ENCODE data around the gene CLHC1. TPM values are rescaled to one million over a fixed set of nuclear protein-coding genes. Genes with fewer than 3 reads are reported as not detected.
A peak's percentile ranks its signal among the peaks of the same experiment; 100 is the strongest.
"Not testable (repeated sequence)": the region's sequence is repeated elsewhere in the genome, so short reads cannot be mapped to it uniquely, and the experiment has no call there.

The CLHC1 gene
- total and polyA plus RNA-seq, 9 donors = 5.6 to 21.3 (median 14.0) TPM

DNA sequence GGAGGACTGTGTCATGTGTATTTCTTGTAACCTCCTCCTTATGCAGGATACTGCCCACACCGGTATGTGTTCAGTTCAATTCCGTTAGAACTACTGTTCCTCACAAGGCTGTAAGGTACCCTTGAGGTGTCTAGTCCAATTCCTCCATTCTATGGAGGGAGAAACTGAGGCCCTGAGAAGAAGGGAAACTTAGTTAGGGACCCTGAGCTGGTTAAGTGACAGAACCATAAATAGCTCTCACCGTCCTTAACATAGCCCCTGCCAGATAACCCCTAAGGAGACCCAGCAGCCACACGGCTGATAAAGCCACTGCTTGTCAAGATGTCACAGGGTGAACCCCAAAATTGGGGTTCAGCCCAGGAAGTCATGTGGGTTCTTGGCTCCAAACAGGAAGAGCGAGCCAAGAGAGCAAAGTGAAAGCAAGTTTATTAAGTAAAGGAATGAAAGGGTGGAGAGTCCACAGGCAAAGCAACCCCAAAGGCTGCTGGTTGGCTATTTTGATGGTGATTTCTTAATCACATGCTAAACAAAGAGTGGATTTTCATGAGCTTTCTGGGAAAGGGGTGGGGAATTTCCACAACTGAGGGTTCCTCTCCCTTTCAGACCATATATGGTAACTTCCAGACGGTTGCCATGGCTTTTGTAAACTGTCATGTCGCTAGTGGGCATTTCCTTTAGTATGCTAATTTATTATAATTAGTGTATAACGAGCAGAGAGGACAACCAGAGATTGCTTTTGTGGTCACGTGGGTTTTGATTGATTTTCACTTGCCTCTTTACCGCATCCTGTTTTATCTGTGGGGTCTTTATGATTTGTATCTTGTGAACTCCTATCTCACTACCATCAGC lies 98.4 kb downstream of the CLHC1 start:
- no peaks in the 10 kb centered on the region for H3K9me3 ChIP-seq
- TF ChIP-seq POLR2A (IDR thresholded peaks at IDR 0.05) = no peak
- TF ChIP-seq EP300 (IDR thresholded peaks at IDR 0.05) = no peak
- TF ChIP-seq, protein P1, sequence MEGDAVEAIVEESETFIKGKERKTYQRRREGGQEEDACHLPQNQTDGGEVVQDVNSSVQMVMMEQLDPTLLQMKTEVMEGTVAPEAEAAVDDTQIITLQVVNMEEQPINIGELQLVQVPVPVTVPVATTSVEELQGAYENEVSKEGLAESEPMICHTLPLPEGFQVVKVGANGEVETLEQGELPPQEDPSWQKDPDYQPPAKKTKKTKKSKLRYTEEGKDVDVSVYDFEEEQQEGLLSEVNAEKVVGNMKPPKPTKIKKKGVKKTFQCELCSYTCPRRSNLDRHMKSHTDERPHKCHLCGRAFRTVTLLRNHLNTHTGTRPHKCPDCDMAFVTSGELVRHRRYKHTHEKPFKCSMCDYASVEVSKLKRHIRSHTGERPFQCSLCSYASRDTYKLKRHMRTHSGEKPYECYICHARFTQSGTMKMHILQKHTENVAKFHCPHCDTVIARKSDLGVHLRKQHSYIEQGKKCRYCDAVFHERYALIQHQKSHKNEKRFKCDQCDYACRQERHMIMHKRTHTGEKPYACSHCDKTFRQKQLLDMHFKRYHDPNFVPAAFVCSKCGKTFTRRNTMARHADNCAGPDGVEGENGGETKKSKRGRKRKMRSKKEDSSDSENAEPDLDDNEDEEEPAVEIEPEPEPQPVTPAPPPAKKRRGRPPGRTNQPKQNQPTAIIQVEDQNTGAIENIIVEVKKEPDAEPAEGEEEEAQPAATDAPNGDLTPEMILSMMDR (IDR thresholded peaks at IDR 0.05) = no peak

GRCh38 chr2:55130849-55131248 lies 101.2 kb downstream of the CLHC1 start:
- Histone ChIP-seq H3K36me3 (no peaks in the 10 kb centered on the region), H3K9me3 (no peaks in the 10 kb centered on the region), H3K4me3 (no peak overlapping the region), H3K4me1 (ENCODE audit: insufficient read depth) (peaks cover 6% of the 10 kb centered on the region), H3K27ac (no peak overlapping the region), H3K27me3 (no peaks in the 10 kb centered on the region)
- no peak for TF ChIP-seq EP300 (IDR thresholded peaks at IDR 0.05)
- TF ChIP-seq POLR2A (IDR thresholded peaks at IDR 0.05) = no peak
- TF ChIP-seq, protein P1 (IDR thresholded peaks at IDR 0.05) = no peak
- intact Hi-C loops (cut with DNase I) = no loop called here
- DNase-seq = no peak
- 57 to 79% (median 71%) methylated on average over 1 of the region's 1 CpG for WGBS, 3 donors

More for the DNA sequence above, 98.4 kb downstream of the CLHC1 start:
- H3K36me3 ChIP-seq = no peaks in the 10 kb centered on the region
- peak overlapping the region; percentile 17 for H3K4me3 ChIP-seq
- no peaks in the 10 kb centered on the region for H3K27me3 ChIP-seq
- peak overlapping the region; percentile 51 to 65 for H3K27ac ChIP-seq
- H3K4me1 ChIP-seq (ENCODE audit: insufficient read depth) = peaks cover 6% of the 10 kb centered on the region
- WGBS, 3 donors = 8 to 14% (median 9%) methylated on average over 10 of the region's 10 CpGs
- peak in 4 of 5 donors; percentile 49 to 69 (median 51) for DNase-seq
- intact Hi-C loops (cut with DNase I) = no loop called here

DNA sequence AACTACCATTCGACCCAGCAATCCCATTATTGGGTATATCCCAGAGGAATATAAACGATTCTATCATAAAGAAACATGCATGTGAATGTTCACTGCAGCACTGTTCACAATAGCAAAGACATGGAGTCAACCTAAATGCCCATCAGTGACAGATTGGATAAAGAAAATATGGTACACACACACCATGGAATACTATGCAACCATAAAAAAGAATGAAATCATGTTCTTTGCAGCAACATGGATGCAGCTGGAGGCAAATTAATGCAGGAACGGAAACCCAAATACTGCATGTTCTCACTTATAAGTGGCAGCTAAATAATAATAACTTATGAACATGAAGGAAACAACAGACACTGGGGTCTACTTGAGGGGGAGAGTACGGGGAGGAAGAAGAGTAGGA lies 105.5 kb downstream of the CLHC1 start:
- H3K27me3 ChIP-seq; H3K9me3 ChIP-seq; DNase-seq; H3K36me3 ChIP-seq; H3K27ac ChIP-seq; intact Hi-C loops (cut with DNase I); H3K4me3 ChIP-seq; H3K4me1 ChIP-seq (ENCODE audit: insufficient read depth): not testable (repeated sequence)
- WGBS, 3 donors = 94 to 95% (median 94%) methylated on average over 4 of the region's 4 CpGs

Other genes with a start within 250 kb of the CLHC1 start
- 100 to 1,000 TPM; 118 to 275 (median 200) TPM for gene RTN4, start 181.8 kb downstream of the CLHC1 start, total RNA-seq
- 100 to 1,000 TPM; 110 to 334 TPM for gene RTN4, start 181.8 kb downstream of the CLHC1 start, polyA plus RNA-seq
- gene RPS27A, start 395 bp upstream of the CLHC1 start, total RNA-seq = 1,000 to 10,000 TPM; 1,558 to 6,047 (median 2,035) TPM
- gene RPS27A, start 395 bp upstream of the CLHC1 start, polyA plus RNA-seq = 1,000 to 10,000 TPM; 1,925 to 4,758 TPM
- gene MTIF2, start 36.9 kb upstream of the CLHC1 start, total RNA-seq = 10 to 100 TPM; 12.6 to 18.6 (median 14.1) TPM
- 10 to 100 TPM; 13.0 to 16.4 TPM for gene MTIF2, start 36.9 kb upstream of the CLHC1 start, polyA plus RNA-seq
- 10 to 100 TPM; 25.0 to 64.4 (median 33.9) TPM for gene CCDC88A, start 187.6 kb upstream of the CLHC1 start, total RNA-seq
- gene CCDC88A, start 187.6 kb upstream of the CLHC1 start, polyA plus RNA-seq = 10 to 100 TPM in 1 of 2 donors, 1 to 10 TPM in 1; 9.6 to 23.4 TPM

Data from ovary (tissue), 9 donors.